Epidermal melanocyte (primary cell): Measurements from ENCODE around the gene LARGE1.
"Not testable (repeated sequence)": the region's sequence is repeated elsewhere in the genome, so short reads cannot be mapped to it uniquely, and the experiment has no call there.

ENCODE experiments used
- DNase-seq: peaks from one replicate; pipeline ENCODE4 v3.0.0; 2011; ENCODE audit warnings: low spot score; ENCODE audit not compliant: insufficient read length

Gene LARGE1

DNA sequence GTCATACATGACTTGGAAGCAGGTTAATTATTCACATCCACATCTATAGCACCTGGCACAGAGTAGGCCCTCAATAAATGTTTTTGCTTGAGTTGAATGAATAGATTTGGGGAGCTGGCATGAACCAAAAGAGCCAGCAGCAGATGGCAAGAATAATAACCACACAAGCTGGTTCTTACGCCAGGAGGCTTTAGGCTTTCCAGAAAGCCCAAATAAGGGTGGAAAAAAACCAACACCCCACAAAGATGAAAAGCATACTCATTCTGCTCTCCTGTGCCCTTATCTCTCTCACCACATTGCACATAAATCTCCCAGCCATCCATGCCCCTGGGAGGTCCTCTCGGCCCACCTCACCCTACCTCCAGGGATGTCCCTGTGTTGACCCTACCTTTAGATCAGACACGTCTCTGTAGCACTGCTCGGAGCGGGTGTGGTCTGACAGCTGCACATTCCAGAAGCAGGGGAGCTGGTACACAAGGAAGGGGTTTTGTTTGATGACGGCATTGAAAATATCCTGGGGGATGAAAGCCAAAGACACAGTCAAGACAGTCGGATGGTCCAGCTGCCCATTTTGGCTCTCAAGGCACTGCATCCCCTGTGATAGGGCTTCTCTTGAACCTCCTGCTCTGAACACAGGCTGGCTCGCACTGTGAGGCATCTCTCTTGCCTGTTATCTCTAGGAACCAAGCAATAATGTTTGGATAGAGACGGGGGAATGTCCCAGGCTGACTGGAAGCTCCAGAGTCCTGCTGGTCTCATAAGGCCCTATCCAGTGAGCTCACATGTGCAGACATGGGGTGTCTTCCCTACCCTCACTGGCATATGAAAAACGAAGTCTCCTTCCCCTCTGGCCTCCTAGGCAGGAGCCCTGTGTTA lies 538.5 kb downstream of the LARGE1 start:
- no peak for DNase-seq

- no peak for DNase-seq
These were observed 539.3 kb downstream of the LARGE1 start for GRCh38 chr22:33380789-33381530.

- DNase-seq, result no peak
These were observed 540.4 kb downstream of the LARGE1 start for GRCh38 chr22:33379836-33380235.

DNA sequence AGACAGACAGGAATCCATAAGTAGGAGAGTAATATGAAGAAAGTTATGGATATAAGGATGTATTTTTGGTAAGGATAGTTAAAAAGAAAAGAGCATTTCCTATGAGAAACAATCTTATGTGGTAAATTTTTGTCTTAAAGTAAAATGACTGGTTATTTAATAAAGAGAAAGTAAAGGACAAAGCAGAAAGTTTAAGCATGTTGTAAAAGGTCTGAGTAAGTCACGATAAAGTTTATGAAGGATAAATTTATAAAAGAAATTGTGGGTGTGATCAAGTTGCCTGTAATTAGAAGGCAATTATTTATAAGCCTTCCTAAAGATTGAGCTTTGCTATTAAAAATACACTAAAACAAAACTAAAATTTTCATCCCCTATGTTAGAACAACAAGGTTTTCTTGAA lies 547.4 kb downstream of the LARGE1 start:
- no peak for DNase-seq

DNA sequence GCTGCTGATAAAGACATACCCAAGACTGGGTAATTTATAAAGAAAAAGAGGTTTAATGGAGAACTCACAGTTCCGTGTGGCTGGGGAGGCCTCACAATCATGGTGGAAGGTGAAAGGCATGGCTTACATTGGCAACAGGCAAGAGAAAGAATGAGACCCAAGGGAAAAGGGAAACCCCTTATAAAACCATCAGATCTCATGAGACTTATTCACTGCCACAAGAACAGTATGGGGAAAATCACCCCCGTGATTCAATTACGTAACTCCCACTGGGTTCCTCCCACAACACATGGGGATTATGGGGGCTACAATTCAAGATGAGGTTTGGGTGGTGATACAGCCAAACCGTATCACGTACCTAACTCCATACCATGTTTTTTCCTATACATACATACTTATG lies 557.0 kb downstream of the LARGE1 start:
- DNase-seq, result not testable (repeated sequence)

DNA sequence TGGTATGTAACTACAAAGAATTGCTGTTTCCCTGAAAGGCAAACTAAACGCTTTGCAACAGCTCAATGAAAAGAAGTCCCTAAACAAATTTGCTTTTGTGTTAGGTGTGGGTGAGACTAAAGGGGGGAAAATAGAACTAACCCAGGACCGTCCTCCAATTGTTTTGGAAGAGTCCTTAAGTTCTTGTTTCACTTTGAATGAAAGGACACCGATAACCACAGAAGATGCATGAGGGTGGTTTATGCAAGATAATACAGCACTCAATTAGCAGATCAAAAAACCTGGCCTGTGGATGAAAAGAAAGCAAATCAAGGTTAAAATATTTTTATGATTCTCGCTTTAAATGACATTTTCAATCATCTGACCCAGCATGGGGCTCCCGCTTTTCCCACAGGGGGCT lies 557.6 kb downstream of the LARGE1 start:
- DNase-seq, result no peak

- no peak for DNase-seq
These were observed 558.7 kb downstream of the LARGE1 start for GRCh38 chr22:33361581-33361980.

GRCh38 chr22:33357981-33358399 lies 562.3 kb downstream of the LARGE1 start:
- DNase-seq, result no peak

- DNase-seq, result no peak
These were observed 565.3 kb downstream of the LARGE1 start for GRCh38 chr22:33354928-33355327.

GRCh38 chr22:33353502-33353901 lies 566.8 kb downstream of the LARGE1 start:
- no peak for DNase-seq

- DNase-seq, result no peak
These were observed 567.5 kb downstream of the LARGE1 start for GRCh38 chr22:33352768-33353167.

DNA sequence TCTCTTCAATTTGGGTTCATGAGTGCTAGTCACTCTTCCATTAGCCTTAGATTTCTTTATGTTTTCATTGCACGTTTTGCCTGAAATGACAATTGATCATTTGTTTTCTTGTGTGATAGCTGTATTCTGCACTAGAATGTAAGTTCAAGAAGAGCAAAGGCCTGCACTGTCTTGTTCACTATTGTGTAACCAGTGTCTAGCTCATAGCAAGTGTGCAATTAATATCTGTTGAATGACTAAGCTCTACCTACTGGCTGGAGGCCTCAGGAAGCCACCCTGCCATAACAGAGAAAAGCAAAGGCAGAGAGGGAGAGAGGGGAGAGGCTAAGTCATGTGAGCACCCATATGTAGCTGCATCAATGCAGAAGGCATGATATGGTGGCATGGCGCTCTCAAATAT lies 569.3 kb downstream of the LARGE1 start:
- DNase-seq, result no peak

DNA sequence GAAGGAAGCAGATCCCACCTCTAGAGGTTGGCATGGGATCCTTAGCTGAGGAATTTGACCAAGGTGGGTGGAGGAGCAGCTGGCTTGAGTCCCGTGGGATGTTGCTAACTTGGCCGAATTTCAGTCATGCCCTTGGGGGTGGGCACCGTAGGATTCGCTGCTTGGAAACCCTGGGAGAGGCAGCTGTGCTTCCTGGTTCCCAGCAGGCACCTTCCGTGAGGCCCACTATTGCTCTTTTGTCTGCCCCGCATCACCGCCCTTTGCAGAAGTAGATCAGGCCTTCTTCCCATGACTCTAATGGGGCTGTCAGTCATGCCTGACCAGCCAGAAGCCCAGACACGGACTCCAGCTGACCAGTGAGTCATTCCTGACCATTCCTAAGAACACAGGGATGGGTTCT lies 569.8 kb downstream of the LARGE1 start:
- no peak for DNase-seq

DNA sequence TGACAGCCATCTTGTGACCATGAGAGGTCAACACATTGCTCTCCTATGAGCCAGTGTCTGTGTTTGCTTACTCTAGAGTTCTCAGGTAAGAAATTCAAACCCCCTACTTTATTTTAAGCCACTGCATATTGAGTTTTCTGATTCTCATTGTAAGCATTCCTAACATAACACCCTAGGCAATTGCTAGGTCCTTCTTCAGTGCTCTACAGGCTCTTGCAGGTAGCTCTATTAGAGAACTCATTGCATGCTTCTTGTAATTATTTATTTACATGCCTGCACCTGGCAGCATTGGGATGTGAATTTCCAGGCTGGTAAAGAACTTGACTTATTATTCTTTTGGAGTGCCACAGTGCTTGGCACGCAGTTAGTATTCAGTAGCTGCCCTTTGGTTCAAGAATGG lies 573.3 kb downstream of the LARGE1 start:
- no peak for DNase-seq

GRCh38 chr22:33341611-33342010 lies 578.7 kb downstream of the LARGE1 start:
- DNase-seq, result no peak

DNA sequence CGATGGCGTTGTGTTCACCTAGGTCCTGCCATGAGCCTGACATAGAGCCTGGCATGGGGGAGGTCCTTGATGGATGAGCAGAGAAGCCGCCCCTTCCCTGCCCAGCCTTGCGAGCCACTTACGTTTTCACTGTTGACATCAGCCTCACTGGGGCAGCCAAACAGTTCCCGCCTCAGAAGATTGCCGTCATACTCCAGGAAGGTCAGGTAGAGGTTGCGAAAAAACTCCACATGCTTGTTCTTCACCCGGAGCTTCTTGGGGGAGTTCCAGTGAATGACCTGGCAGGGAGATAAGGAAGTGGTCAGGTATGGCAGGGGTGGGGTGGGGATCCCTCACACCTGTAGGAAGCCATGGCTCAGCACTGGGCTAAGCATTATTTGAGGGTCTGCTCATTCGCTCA lies 582.8 kb downstream of the LARGE1 start:
- no peak for DNase-seq

GRCh38 chr22:33335611-33336279 lies 584.5 kb downstream of the LARGE1 start:
- DNase-seq, result no peak

- no peak for DNase-seq
These were observed 587.7 kb downstream of the LARGE1 start for GRCh38 chr22:33332538-33332937.

- no peak for DNase-seq
These were observed 589.3 kb downstream of the LARGE1 start for GRCh38 chr22:33331017-33331416.

DNA sequence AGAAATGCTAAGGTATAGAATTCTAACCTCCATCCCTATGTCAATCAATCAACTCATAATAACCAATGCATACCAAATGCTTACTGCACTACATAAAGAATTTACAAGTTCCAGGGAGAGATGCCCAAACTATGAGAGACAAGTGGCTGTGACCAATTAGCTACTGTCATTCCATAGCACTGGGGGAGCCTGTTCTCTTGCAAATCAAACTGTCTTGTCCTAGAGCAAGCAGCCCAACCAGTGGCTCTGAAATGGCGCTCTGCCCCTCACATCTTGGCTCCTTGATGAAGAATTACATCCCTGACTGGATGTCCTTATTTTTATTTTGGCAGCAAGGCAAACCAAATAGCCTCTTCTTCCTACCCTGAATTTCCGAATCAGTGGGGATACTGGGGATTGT lies 589.7 kb downstream of the LARGE1 start:
- no peak for DNase-seq

DNA sequence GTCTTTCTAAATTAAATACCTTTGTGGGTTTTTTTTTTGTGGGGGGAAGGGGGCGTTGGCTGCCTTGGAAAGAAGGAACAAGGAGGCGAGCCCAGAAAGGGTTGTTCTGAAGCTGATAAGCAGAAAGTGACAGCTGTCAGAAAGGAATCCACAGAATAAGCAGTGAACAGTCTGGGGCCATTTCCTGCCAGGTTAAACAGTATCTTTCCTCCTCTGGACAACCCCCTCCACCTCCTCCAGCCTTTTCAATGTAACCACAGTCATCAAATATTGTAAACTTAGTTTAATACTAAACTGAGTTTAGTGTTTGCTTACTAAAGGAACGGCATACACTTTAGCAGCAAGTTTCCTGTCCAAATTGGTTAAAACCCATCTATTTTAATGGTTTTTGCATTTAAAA lies 590.9 kb downstream of the LARGE1 start:
- DNase-seq, result no peak

DNA sequence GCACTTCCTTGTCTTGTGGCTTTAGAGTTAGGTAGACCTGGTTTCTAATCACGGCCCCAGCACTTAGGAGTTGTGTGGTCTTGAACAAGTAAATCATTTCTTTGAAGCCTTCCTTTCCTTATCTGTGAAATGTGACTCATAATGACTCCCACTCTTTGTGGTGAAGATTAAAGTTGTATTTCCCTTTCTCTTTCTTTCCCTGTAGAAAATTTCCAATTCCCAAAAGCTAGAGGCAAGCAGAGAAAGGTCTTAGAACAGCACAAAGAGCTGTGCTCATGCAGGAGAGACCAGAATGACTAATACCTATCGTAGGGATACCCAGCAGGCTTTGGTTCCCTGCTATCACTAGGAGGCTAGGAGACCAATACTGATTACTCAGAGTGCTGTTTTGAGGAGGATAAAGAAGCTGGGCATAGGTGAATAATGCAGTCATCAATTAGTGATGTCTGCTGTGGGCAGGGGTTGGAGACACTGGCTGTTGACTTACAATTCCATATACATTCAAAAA lies 591.4 kb downstream of the LARGE1 start:
- no peak for DNase-seq
